ENCODE data around the gene BHLHA9. TPM values are rescaled to one million over a fixed set of nuclear protein-coding genes. Genes with fewer than 3 reads are reported as not detected.

The BHLHA9 gene
- total and polyA plus RNA-seq, 7 experiments from 2014 or later, result not detected

GRCh38 chr17:1315409-1315808, 45.2 kb downstream of the BHLHA9 start:
- ATAC-seq, result no peak
- POLR2A ChIA-PET, result no interaction called here
- Mint-ChIP-seq H3K36me3 (no peaks in the 10 kb centered on the region), H3K27me3 (peaks cover 5 to 34% (median 17%) of the 10 kb centered on the region in 5 donors), H3K4me1 (no peaks in the 10 kb centered on the region), H3K4me3 (no peak overlapping the region), H3K27ac (no peak overlapping the region), H3K9me3 (no peaks in the 10 kb centered on the region)
- H3K4me3 ChIP-seq (ENCODE audit: low read length), result no peak overlapping the region
- H3K27me3 ChIP-seq (ENCODE audit: control insufficient read depth in 2 of 2, insufficient read depth in 2 of 2, low read length in 2 of 2), result no peaks in the 10 kb centered on the region
- H3K36me3 ChIP-seq (ENCODE audit: control insufficient read depth in 2 of 3, insufficient read depth in 3 of 3, low read length in 3 of 3), result no peaks in the 10 kb centered on the region
- intact Hi-C loops (cut with micrococcal nuclease), result no loop called here
- no peaks in the 10 kb centered on the region for H3K9me3 ChIP-seq (ENCODE audit: control insufficient read depth in 2 of 3, low read length in 3 of 3)
- no peak for DNase-seq
- no peak overlapping the region for H3K27ac ChIP-seq (ENCODE audit: low read depth, low read length)
- CTCF ChIA-PET, result interaction anchor here (0.6 kb wide), 1 partner anchor 10 kb away, joined by 5 read pairs; no protein-coding TSS in a partner anchor
- H3K4me1 ChIP-seq (ENCODE audit: control insufficient read depth in 2 of 2, insufficient read depth in 2 of 2, low read length in 2 of 2), result no peaks in the 10 kb centered on the region

- H3K9me3 ChIP-seq (ENCODE audit: control insufficient read depth in 2 of 3, low read length in 3 of 3), result no peaks in the 10 kb centered on the region
- Mint-ChIP-seq H3K36me3 (no peaks in the 10 kb centered on the region), H3K27me3 (peaks cover 7 to 37% (median 17%) of the 10 kb centered on the region in 5 donors), H3K4me3 (no peak overlapping the region), H3K4me1 (no peaks in the 10 kb centered on the region), H3K27ac (no peak overlapping the region), H3K9me3 (no peaks in the 10 kb centered on the region)
- intact Hi-C loops (cut with micrococcal nuclease), result no loop called here
- no peaks in the 10 kb centered on the region for H3K4me1 ChIP-seq (ENCODE audit: control insufficient read depth in 2 of 2, insufficient read depth in 2 of 2, low read length in 2 of 2)
- ChIA-PET CTCF (no interaction called here), POLR2A (no interaction called here)
- no peak overlapping the region for H3K27ac ChIP-seq (ENCODE audit: low read depth, low read length)
- H3K36me3 ChIP-seq (ENCODE audit: control insufficient read depth in 2 of 3, insufficient read depth in 3 of 3, low read length in 3 of 3), result no peaks in the 10 kb centered on the region
- no peak overlapping the region for H3K4me3 ChIP-seq (ENCODE audit: low read length)
- no peaks in the 10 kb centered on the region for H3K27me3 ChIP-seq (ENCODE audit: control insufficient read depth in 2 of 2, insufficient read depth in 2 of 2, low read length in 2 of 2)
- DNase-seq (no peak), ATAC-seq (no peak)
Observed at GRCh38 chr17:1315891-1316403, 45.7 kb downstream of the BHLHA9 start.

Other genes with a start within 250 kb of the BHLHA9 start
- gene ABR, start 90.5 kb upstream of the BHLHA9 start, total RNA-seq, result 100 to 1,000 TPM in 4 of 5 experiments, 10 to 100 TPM in 1; 85.3 to 152 (median 140) TPM
- gene ABR, start 90.5 kb upstream of the BHLHA9 start, polyA plus RNA-seq, result 10 to 100 TPM; 13.1 to 24.4 TPM
- gene TRARG1, start 9.2 kb downstream of the BHLHA9 start, total RNA-seq, result under 1 TPM in 1 of 5 experiments, not detected in 4; 0.65 TPM
- not detected for gene TRARG1, start 9.2 kb downstream of the BHLHA9 start, polyA plus RNA-seq
- gene YWHAE, start 129.8 kb downstream of the BHLHA9 start, total RNA-seq, result 100 to 1,000 TPM; 119 to 317 (median 127) TPM
- 10 to 100 TPM; 30.6 to 37.3 TPM for gene YWHAE, start 129.8 kb downstream of the BHLHA9 start, polyA plus RNA-seq
- 10 to 100 TPM; 16.9 to 29.0 (median 20.9) TPM for gene CRK, start 185.8 kb downstream of the BHLHA9 start, total RNA-seq
- 10 to 100 TPM; 20.0 to 24.3 TPM for gene CRK, start 185.8 kb downstream of the BHLHA9 start, polyA plus RNA-seq
- gene MYO1C, start 222.2 kb downstream of the BHLHA9 start, total RNA-seq, result 10 to 100 TPM; 10.3 to 37.0 (median 23.6) TPM
- 1 to 10 TPM; 4.4 to 4.7 TPM for gene MYO1C, start 222.2 kb downstream of the BHLHA9 start, polyA plus RNA-seq
- 100 to 1,000 TPM in 2 of 5 experiments, 10 to 100 TPM in 3; 50.5 to 184 (median 84.2) TPM for gene INPP5K, start 246.2 kb downstream of the BHLHA9 start, total RNA-seq
- gene INPP5K, start 246.2 kb downstream of the BHLHA9 start, polyA plus RNA-seq, result 10 to 100 TPM; 72.9 to 84.3 TPM